ENCODE results near the gene DLG5. TPM values are rescaled to one million over a fixed set of nuclear protein-coding genes. Genes with fewer than 3 reads are reported as not detected.

Gene DLG5
- total RNA-seq, 1 donor from 2014 or later, result 1.1 TPM

GRCh38 chr10:77892021-77892739 is 34.4 kb downstream of the DLG5 start:
- no peaks in the 10 kb centered on the region for H3K9me3 Mint-ChIP-seq
- H3K4me3 Mint-ChIP-seq, result no peak overlapping the region
- no peaks in the 10 kb centered on the region for H3K36me3 Mint-ChIP-seq (ENCODE audit: low read depth)
- H3K4me1 Mint-ChIP-seq, result no peaks in the 10 kb centered on the region
- peaks cover 4% of the 10 kb centered on the region for H3K27me3 Mint-ChIP-seq
- intact Hi-C loops (cut with micrococcal nuclease), result no loop called here
- ChIA-PET CTCF (no interaction called here), POLR2A (no interaction called here)
- no peak for DNase-seq
- ATAC-seq (ENCODE audit: low read depth), result no peak
- no peak overlapping the region for H3K27ac Mint-ChIP-seq
- no peak for TF ChIP-seq CTCF (IDR thresholded peaks at IDR 0.05)

- H3K27ac Mint-ChIP-seq, result no peak overlapping the region
- no peak for ATAC-seq (ENCODE audit: low read depth)
- intact Hi-C loops (cut with micrococcal nuclease), result no loop called here
- H3K27me3 Mint-ChIP-seq, result peaks cover 5% of the 10 kb centered on the region
- CTCF ChIA-PET, result no interaction called here
- DNase-seq, result no peak
- POLR2A ChIA-PET, result no interaction called here
- H3K9me3 Mint-ChIP-seq, result no peaks in the 10 kb centered on the region
- no peaks in the 10 kb centered on the region for H3K36me3 Mint-ChIP-seq (ENCODE audit: low read depth)
- no peak overlapping the region for H3K4me3 Mint-ChIP-seq
- no peaks in the 10 kb centered on the region for H3K4me1 Mint-ChIP-seq
- TF ChIP-seq CTCF (IDR thresholded peaks at IDR 0.05), result no peak
Observed at GRCh38 chr10:77890097-77890496, 36.5 kb downstream of the DLG5 start.

- CTCF ChIA-PET, result interaction anchor here (0.6 kb wide), 2 partner anchors 59 to 864 kb away, joined by 3 to 5 read pairs; no protein-coding TSS in a partner anchor
Observed at GRCh38 chr10:77889277-77889903, 37.2 kb downstream of the DLG5 start.

GRCh38 chr10:77888356-77888703 is 38.2 kb downstream of the DLG5 start:
- H3K27ac Mint-ChIP-seq, result no peak overlapping the region

More at GRCh38 chr10:77889277-77889903, 37.2 kb downstream of the DLG5 start:
- no peak for DNase-seq
- no peak for ATAC-seq (ENCODE audit: low read depth)
- H3K36me3 Mint-ChIP-seq (ENCODE audit: low read depth), result no peaks in the 10 kb centered on the region
- H3K9me3 Mint-ChIP-seq, result no peaks in the 10 kb centered on the region
- no peak overlapping the region for H3K4me3 Mint-ChIP-seq
- TF ChIP-seq CTCF (IDR thresholded peaks at IDR 0.05), result no peak
- no peak overlapping the region for H3K27ac Mint-ChIP-seq
- intact Hi-C loops (cut with micrococcal nuclease), result no loop called here
- H3K4me1 Mint-ChIP-seq, result no peaks in the 10 kb centered on the region
- H3K27me3 Mint-ChIP-seq, result peaks cover 4% of the 10 kb centered on the region
- POLR2A ChIA-PET, result no interaction called here

More at GRCh38 chr10:77888356-77888703, 38.2 kb downstream of the DLG5 start:
- no peaks in the 10 kb centered on the region for H3K4me1 Mint-ChIP-seq
- H3K9me3 Mint-ChIP-seq, result no peaks in the 10 kb centered on the region
- H3K27me3 Mint-ChIP-seq, result peaks cover 4% of the 10 kb centered on the region
- ATAC-seq (ENCODE audit: low read depth) (no peak), DNase-seq (no peak)
- no peak overlapping the region for H3K4me3 Mint-ChIP-seq
- no peaks in the 10 kb centered on the region for H3K36me3 Mint-ChIP-seq (ENCODE audit: low read depth)
- ChIA-PET POLR2A (no interaction called here), CTCF (no interaction called here)
- no peak for TF ChIP-seq CTCF (IDR thresholded peaks at IDR 0.05)
- intact Hi-C loops (cut with micrococcal nuclease), result no loop called here

Measured in activated B cell treated with CpG ODN at 0.5 μM for 24 hours (primary cell).